GM10248 (cell line): Measurements from ENCODE around the gene CASP8.

Experiments used
- CTCF ChIA-PET: fragments of 300-600 bp; sonication (Branson Sonifier 250); formaldehyde crosslinking; extraction: SDS; loops from one replicate; lab custom pipeline; 2021; ENCODE audit warnings: antibody characterized with exemption; lab: Yijun Ruan, JAX
- POLR2A ChIA-PET: fragments of 350-650 bp; sonication (Branson Sonifier 250); formaldehyde crosslinking; extraction: SDS; loops from one replicate; lab custom pipeline; 2020; ENCODE audit warnings: antibody characterized with exemption; lab: Yijun Ruan, JAX
- DNase-seq: peaks from one replicate; pipeline ENCODE4 v3.0.0; 2012; ENCODE audit errors: extremely low spot score
- TF ChIP-seq, protein P1 (sequence below): IDR thresholded peaks from 2 replicates; pipeline ENCODE4 v1.5.1; 2012; ENCODE audit warnings: mild to moderate bottlenecking, low read depth; ENCODE audit errors: extremely low read depth, missing control alignments, control extremely low read depth

The CASP8 gene

DNA sequence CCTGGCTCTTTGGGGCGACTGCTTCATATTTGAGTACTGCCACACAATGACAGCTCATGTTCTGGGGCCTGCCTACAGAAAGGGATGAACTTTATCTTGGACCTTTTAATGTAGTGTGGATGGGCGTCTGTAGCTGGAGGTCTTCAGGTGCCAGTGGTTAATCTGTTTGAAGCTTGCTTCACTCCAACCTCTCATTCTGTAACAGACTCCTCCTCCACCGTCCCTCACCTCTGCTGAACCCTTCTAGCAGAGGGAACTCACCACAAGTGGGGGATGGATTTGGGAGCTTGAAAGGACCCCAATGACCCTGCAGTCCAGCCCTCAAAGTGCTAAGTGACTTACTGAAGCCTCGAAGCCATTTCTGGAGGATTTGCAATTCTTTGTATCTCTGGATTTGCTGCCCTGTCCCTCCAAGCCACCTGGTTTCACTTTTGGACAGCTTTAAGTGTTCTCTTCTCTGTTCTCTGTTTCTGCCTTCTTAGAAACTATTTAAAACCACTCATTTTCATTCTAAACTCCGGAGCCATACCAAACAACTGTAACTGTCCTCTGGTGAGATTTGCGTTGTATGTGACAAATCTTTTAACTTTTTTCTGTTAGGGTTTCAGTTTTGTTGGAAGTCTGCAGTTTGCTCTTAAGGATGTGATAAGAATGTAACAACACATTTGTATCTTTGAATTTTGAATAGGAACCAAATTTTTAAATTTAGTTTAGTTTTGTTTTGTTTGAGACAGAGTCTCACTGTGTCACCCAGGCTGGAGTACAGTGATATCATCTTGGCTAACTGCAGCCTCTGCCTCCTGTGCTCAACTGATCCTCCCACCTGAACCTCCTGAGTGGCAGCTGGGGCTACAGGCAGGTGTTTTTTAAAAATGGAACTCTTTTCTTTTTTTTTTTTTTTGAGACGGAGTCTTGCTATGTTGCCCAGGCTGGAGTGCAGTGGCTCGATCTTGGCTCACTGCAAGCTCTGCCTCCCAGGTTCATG is 37.0 kb upstream of the CASP8 start:
- TF ChIP-seq, protein P1, sequence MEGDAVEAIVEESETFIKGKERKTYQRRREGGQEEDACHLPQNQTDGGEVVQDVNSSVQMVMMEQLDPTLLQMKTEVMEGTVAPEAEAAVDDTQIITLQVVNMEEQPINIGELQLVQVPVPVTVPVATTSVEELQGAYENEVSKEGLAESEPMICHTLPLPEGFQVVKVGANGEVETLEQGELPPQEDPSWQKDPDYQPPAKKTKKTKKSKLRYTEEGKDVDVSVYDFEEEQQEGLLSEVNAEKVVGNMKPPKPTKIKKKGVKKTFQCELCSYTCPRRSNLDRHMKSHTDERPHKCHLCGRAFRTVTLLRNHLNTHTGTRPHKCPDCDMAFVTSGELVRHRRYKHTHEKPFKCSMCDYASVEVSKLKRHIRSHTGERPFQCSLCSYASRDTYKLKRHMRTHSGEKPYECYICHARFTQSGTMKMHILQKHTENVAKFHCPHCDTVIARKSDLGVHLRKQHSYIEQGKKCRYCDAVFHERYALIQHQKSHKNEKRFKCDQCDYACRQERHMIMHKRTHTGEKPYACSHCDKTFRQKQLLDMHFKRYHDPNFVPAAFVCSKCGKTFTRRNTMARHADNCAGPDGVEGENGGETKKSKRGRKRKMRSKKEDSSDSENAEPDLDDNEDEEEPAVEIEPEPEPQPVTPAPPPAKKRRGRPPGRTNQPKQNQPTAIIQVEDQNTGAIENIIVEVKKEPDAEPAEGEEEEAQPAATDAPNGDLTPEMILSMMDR, result no peak
- CTCF ChIA-PET, result interaction anchor here (0.8 to 6.7 kb wide), 5 partner anchors 10 to 322 kb away, joined by 3 to 95 read pairs (median 4); partner anchors contain the start of gene ORC2
- POLR2A ChIA-PET, result interaction anchor here (0.5 to 0.6 kb wide), 2 partner anchors 103 to 900 kb away, joined by 3 to 4 read pairs; no protein-coding TSS in a partner anchor

DNA sequence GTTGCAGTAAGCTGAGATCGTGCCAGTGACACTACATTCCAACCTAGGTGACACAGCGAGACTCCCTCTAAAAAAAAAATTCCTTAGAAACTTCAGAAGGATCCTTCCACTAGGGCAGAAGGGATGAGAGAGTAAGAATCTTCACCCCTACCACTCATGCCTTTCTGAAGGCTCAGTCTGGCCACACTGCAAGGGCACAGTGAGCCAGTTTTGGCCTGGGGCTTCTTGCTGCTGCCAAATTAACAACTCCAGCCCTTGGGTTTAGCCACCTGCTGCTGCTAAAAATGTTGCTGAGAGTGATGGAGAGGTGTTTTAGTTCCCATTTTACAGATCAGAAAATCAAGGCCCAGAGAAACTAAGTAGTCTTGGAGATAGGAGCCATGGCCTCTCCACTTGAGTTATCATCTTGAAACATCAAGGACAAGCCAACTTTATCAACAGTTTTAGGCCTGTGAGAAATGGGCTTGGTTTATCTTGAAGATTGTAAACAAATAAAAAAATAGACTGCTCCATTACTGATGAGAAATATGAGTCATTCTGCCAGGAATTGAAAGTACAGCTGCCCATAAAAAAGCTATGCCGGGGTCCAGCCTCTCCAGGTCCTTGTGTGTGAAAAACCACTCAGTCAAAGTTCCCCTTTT is 31.9 kb upstream of the CASP8 start:
- ChIA-PET POLR2A (no interaction called here), CTCF (interaction anchor here (1.3 kb wide), 1 partner anchor 327 kb away, joined by 3 read pairs; no protein-coding TSS in a partner anchor)
- TF ChIP-seq, protein P1, result no peak
- DNase-seq, result no peak

More for the DNA sequence above, 37.0 kb upstream of the CASP8 start:
- DNase-seq, result peak; percentile 47

DNA sequence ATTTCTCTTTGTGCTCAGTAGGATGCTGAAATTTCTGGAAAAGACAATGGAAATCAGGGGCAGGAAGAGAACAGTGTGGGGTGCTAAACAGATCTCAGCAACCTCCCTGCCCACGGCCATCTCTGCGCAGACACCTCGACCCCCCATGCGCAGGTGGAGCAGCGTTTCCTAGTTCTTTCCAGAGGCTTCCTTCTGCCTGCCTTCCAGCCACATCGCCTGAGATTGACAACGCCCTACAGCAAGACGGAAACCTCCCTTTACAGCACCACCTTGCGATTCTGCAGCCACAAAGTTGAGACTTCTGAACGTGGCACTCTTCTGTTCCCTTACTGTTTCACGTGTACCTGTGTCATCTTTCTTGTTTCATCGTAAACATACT is 31.4 kb upstream of the CASP8 start:
- POLR2A ChIA-PET, result no interaction called here
- TF ChIP-seq, protein P1, result peak; percentile 11
- CTCF ChIA-PET, result no interaction called here
- DNase-seq, result no peak

DNA sequence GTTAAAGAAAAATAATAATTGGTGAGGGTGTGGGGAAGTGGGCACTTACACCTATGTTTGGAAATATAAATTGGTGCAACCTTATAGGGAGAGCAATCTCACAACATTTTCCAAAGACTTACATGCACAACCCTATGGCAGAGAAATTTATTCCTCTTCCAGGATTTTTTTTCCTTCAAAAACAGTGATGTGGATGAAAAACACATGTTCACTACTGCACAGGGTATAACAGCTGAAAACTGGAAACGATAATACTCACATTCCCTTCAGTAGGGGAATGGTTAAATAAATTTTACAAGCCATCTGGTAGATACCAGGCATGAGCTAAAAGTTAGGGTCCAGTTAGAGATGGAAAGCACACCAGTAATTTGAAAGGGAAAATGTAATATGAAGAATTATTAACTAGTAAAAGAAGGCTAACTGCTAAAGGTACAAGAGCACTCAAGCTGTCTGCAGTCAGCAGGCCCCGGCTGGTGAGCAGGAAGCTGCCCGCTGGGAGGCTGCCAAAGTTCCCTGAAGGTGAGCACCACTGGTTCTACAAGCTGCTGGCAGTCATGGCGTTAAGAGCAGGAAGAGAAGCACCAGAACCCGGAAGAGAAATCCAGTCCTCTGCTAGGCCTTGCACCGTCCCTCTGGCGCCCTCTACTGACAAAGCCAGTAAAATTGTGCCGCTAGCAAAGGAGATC is 28.4 kb upstream of the CASP8 start:
- DNase-seq, result peak; percentile 83
- POLR2A ChIA-PET, result interaction anchor here (0.8 to 1.0 kb wide), 4 partner anchors 37 to 368 kb away, joined by 3 to 7 read pairs (median 3); partner anchors contain the start of genes CASP10 and CLK1
- TF ChIP-seq, protein P1, result peak; percentile 83
- CTCF ChIA-PET, result interaction anchor here (0.6 to 3.6 kb wide), 90 partner anchors 11 to 760 kb away, joined by 3 to 95 read pairs (median 5); partner anchors contain the start of genes CASP10, CASP8, CFLAR and CLK1

DNA sequence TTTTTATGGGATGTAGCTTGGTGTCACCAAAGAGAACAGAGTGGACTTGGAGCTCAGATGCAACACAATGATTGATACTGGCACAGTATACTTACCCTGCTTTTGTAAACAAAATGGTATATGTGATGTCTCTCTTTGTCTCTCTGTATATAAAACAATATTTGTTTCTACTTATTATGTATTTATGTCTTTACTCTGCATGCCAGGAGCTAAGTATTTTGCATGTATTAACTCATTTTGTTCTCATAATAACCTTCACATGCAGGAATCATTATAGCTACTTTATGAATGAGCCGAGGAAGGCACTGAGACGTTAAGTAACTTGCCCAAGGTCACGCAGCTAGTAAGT is 27.9 kb upstream of the CASP8 start:
- DNase-seq, result no peak
- ChIA-PET CTCF (interaction anchor here (0.6 to 3.6 kb wide), 91 partner anchors 11 to 761 kb away, joined by 3 to 95 read pairs (median 5); partner anchors contain the start of genes CASP10, CASP8, CFLAR and CLK1), POLR2A (interaction anchor here (0.8 to 1.0 kb wide), 3 partner anchors 38 to 368 kb away, joined by 3 to 7 read pairs (median 3); partner anchors contain the start of genes CASP10 and CLK1)
- TF ChIP-seq, protein P1, result peak; percentile 6
